Subcutaneous adipose tissue (tissue), 4 donors: ENCODE measurements around the gene AGRP. TPM values are rescaled to one million over a fixed set of nuclear protein-coding genes. Genes with fewer than 3 reads are reported as not detected.

Experiments used
- total RNA-seq, 4 donors: library from RNA; depleted of rRNA; stranded (reverse); fragments of >200 nt; gene quantifications; one replicate each; pipeline ENCODE4 v1.1.0, GENCODE V29; 2016
- TF ChIP-seq, protein P1 (sequence below): fragments of 450-650 bp; IDR thresholded peaks from one replicate; pipeline ENCODE4 v1.5.1; 2016; ENCODE audit warnings: low read depth, mild to moderate bottlenecking, control low read depth, antibody characterized with exemption, moderate library complexity

AGRP gene
- total RNA-seq, 4 donors from 2014 or later = not detected

DNA sequence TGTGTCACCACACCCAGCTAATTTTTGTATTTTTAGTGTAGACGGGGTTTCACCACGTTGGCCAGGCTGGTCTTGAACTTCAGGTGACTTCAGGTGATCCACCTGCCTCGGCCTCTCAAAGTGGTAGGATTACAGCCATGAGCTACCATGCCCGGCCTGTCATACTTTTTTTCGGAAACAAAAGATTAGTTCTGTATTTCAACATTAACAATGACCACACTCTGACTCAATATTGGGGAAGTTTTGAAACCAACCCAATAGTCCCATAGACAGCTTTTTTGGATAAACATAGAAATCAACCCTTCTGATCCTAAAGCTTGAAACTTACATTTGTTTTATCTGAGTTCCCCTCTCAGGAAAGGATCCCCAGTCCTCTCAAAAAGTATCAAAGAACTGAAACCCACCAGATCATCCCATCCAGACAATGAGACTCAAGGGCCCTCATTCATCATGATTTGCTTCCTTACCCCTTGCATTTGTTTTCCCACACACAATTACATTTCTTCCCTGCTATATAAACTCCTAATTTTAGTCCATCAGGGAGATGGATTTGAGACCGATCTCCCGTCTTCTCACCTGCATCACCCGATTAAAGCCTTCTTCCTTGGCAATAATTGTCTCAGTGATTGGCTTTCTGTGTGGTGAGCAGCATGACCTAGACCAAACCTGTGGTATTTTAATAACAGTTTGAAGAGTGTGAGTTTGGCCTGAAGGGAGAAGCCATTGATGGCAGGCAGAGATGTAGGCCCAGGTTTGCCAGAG lies 7.2 kb upstream of the AGRP start:
- TF ChIP-seq, protein P1, sequence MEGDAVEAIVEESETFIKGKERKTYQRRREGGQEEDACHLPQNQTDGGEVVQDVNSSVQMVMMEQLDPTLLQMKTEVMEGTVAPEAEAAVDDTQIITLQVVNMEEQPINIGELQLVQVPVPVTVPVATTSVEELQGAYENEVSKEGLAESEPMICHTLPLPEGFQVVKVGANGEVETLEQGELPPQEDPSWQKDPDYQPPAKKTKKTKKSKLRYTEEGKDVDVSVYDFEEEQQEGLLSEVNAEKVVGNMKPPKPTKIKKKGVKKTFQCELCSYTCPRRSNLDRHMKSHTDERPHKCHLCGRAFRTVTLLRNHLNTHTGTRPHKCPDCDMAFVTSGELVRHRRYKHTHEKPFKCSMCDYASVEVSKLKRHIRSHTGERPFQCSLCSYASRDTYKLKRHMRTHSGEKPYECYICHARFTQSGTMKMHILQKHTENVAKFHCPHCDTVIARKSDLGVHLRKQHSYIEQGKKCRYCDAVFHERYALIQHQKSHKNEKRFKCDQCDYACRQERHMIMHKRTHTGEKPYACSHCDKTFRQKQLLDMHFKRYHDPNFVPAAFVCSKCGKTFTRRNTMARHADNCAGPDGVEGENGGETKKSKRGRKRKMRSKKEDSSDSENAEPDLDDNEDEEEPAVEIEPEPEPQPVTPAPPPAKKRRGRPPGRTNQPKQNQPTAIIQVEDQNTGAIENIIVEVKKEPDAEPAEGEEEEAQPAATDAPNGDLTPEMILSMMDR = no peak

DNA sequence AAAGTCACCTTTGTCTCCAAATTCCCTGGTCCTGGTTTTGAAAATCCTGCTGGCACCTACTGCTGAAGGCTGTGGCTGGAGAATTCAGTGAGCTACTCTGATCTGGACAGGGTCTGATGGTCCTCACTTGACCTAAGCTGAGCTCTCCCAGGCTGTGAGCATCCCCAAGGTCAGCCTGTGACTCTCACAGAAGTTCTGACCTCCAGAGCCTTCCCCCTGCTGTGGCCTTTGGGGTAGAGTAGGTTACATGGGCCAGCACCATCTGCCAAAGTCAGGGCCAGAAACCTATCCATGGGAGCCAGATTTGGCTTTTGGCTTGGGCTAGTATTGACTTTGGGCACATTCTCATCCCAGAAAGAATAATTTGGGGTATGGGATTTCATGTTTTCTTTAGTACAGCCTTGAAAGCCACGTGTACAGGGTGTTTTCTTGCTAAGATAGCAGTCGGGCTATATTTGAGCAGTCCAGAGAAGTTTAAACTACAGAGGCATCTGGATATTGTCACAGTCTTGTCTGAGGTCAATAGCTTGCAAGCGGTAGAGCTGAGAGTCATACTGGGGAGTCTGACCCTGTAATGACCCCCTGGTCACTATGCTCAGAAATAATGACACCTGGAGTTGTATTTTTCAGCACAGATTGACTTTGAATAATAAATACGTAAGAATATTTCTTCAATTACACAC lies 6.2 kb upstream of the AGRP start:
- TF ChIP-seq, protein P1 = no peak

DNA sequence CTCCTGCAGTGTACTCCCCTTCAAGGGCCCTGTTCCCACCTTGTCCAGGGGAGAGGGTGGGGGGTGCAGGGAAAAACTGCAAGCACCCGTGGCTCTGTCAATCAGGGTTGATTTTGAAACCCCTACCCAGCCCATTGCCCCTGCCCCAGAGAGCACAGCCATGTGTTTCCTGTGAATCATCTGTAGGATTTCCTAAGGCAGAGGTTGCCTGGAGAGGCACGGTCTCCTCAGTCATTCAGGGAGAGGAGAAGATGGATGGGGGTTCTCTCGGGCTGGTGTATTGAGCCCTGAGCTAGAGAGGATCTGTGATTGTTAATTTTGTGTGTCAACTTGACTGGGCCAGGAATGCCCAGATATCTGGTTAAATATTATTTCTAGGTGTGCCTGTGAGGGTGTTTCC lies 3.5 kb upstream of the AGRP start:
- TF ChIP-seq, protein P1 = no peak

DNA sequence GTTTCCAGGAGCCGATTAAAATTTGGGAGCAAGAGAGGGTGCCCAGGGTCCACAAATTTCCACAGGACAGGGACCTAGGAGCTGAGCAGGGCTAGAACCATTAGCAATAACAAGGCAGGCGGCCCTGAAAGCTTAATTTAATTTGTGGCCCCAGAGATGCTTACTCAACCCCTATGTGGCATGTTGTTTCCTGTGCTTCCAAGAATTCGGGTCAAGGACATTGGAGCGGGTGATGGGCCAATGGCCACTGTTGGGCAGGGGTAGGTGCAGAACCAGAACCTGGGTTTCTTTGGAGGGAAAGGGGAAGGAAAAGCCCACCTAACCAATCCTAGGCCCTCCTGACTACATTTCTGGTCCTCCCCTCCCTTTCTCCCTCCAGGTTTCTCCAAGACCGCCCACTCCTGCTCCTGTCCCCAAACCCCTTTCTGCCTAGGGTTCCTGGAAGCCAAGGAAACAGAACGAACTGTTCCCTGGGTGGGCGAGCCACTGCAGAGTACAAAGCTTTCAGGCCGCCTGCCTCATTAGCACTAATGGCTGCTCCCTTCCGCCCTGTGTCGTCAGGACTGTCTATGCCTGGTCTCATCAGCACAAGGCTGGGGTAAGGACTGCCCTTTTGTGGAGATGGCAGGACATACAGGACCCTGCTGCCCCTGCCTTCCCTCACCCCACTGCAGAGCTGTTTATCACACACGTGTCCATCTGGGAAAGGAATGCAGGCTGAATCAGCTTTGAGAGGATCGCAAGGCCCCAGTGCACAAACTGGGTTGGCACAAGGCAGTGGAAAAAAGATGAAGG lies 581 bp upstream of the AGRP start:
- TF ChIP-seq, protein P1 = no peak

DNA sequence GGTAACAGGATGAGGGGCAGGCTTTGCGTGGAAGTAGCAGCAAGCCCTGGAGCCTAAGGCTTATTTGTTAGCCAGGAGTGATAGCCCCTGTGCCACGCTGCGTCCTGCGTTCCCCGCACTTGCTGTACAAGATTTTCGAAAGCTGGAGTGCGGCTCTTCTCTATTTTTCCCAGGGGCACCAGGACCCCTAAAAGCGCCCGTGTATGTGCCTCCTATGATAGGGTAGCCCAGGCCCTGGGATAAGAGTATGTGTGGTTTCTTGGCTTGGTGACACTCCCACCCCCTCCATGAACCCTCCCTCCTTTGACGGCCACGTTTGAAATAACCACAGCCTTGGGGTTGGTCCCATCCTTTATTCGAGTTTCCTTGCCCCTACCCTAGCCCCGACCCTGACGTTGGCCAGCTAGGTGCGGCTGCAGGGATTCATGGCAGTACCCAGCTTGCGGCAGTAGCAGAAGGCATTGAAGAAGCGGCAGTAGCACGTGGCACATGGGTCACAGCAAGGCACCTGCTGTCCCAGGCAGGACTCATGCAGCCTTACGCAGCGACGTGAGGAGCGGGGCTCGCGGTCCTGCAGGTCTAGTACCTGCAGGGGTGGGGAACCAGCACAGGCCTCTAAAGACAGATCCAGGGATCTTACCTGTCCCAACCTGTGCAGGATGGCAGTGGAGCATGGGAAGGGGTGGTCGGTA lies 968 bp downstream of the AGRP start:
- TF ChIP-seq, protein P1 = no peak

DNA sequence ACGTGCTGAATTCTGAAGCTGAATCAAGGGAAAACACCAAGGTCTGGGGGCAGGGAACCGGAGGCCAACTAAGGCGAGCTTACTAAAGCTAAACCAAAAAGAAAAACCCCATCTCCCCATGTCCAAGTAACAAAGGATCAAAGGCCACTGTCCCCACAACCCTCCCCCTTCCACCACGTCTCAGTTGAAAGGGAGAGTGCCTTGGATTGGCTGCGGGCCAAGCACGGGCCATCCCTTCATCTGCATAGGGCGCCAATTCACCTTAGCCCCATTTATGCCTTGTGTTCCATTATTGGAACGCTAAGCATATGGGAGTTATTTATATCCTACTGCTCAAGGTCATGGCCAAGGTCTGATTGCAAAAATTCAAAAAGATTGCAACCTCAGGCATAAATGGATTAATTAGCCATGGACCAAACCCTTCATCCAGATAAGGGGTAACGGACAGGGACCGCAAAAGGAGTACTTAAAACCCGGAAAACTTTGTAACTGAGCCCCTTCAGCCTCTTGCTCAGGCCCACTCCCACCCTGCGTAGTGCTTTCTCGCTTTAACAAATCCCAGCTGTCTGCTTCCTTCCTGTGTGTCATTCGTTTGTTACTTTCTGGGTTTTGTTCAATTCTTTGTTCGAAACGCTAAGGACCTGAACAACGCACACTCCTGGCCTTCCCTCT lies 1.6 kb downstream of the AGRP start:
- TF ChIP-seq, protein P1 = no peak
